NCI-H2227 (cell line): ENCODE data around the gene DDX10.

Experiments used
- DNase-seq: peaks from one replicate; lab custom pipeline; 2025; ENCODE audit not compliant: unreplicated experiment; lab: John Stamatoyannopoulos, UW

DDX10 gene

GRCh38 chr11:108933630-108934029 lies 268.8 kb downstream of the DDX10 start:
- DNase-seq = no peak

GRCh38 chr11:108934289-108934688 lies 269.4 kb downstream of the DDX10 start:
- no peak for DNase-seq

GRCh38 chr11:108934696-108935095 lies 269.8 kb downstream of the DDX10 start:
- DNase-seq = no peak

GRCh38 chr11:108937746-108938145 lies 272.9 kb downstream of the DDX10 start:
- no peak for DNase-seq

- no peak for DNase-seq
Observed at GRCh38 chr11:108938604-108939003, 273.7 kb downstream of the DDX10 start.

GRCh38 chr11:108939135-108939534 lies 274.3 kb downstream of the DDX10 start:
- no peak for DNase-seq

- DNase-seq = no peak
Observed at GRCh38 chr11:108943853-108944252, 279.0 kb downstream of the DDX10 start.

- DNase-seq = no peak
Observed at GRCh38 chr11:108944471-108945178, 279.8 kb downstream of the DDX10 start.

- no peak for DNase-seq
Observed at GRCh38 chr11:108945341-108945740, 280.5 kb downstream of the DDX10 start.

GRCh38 chr11:108947654-108948570 lies 283.0 kb downstream of the DDX10 start:
- no peak for DNase-seq

- DNase-seq = no peak
Observed at GRCh38 chr11:108958368-108959104, 293.7 kb downstream of the DDX10 start.

- DNase-seq = no peak
Observed at GRCh38 chr11:108959105-108959761, 294.4 kb downstream of the DDX10 start.

- DNase-seq = no peak
Observed at GRCh38 chr11:108959874-108960273, 295.0 kb downstream of the DDX10 start.

GRCh38 chr11:108960501-108960900 lies 295.6 kb downstream of the DDX10 start:
- no peak for DNase-seq

GRCh38 chr11:108961095-108961494 lies 296.2 kb downstream of the DDX10 start:
- no peak for DNase-seq

GRCh38 chr11:108963118-108963517 lies 298.2 kb downstream of the DDX10 start:
- no peak for DNase-seq

- no peak for DNase-seq
Observed at GRCh38 chr11:108965306-108966001, 300.6 kb downstream of the DDX10 start.

- DNase-seq = no peak
Observed at GRCh38 chr11:108966206-108966605, 301.3 kb downstream of the DDX10 start.

GRCh38 chr11:108966978-108967377 lies 302.1 kb downstream of the DDX10 start:
- no peak for DNase-seq

GRCh38 chr11:108967571-108967970 lies 302.7 kb downstream of the DDX10 start:
- peak; percentile 11 for DNase-seq
